Endothelial cell of umbilical vein (primary cell): ENCODE results near the gene ARHGAP30.

ENCODE experiments used
- EZH2 ChIP-seq: IDR thresholded peaks from 2 replicates; pipeline ENCODE4 v1.6.1; 2012; ENCODE audit warnings: borderline replicate concordance, low read depth, mild to moderate bottlenecking, moderate library complexity, low read length, inconsistent platforms; ENCODE audit not compliant: severe bottlenecking
- MYC ChIP-seq: IDR thresholded peaks from one replicate; pipeline ENCODE4 v1.6.1; 2011; ENCODE audit warnings: mild to moderate bottlenecking, low read depth, low read length
- POLR2AphosphoS5 ChIP-seq: IDR thresholded peaks from 2 replicates; pipeline ENCODE4 v1.6.1; 2012; ENCODE audit warnings: low read depth, mild to moderate bottlenecking, control low read depth, low read length, moderate library complexity; ENCODE audit not compliant: insufficient read depth
- TF ChIP-seq, protein P1 (sequence below), 2 donors: IDR thresholded peaks; 1 replicate in 1 of 2; 2 replicates in 1 of 2; pipeline ENCODE4 v1.5.1; 2011; ENCODE audit warnings: low read length in 2 of 2, mild to moderate bottlenecking in 2 of 2, moderate library complexity in 2 of 2, control low read depth in 1 of 2, inconsistent platforms in 1 of 2, low read depth in 1 of 2; ENCODE audit not compliant: insufficient read depth in 1 of 2; ENCODE audit errors: extremely low read depth in 1 of 2

DNA sequence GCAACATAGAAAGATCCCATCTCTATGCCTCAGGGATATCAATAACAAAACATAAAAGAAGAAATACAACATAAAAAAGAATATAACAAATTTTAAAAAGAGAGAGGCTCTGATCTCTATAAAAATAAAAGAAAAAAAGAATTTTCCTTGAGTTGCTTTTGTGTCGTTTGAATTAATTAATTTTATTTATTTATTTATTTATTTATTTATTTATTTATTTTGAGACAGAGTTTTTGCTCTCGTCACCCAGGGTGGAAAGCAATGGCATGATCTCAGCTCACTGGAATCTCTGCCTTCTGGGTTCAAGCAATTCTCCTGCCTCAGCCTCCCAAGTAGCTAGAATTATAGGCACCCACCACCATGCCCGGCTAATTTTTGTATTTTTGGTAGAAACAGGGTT is 57.3 kb downstream of the ARHGAP30 start:
- TF ChIP-seq MYC (no peak), POLR2AphosphoS5 (no peak), EZH2 (no peak)
- TF ChIP-seq, protein P1, sequence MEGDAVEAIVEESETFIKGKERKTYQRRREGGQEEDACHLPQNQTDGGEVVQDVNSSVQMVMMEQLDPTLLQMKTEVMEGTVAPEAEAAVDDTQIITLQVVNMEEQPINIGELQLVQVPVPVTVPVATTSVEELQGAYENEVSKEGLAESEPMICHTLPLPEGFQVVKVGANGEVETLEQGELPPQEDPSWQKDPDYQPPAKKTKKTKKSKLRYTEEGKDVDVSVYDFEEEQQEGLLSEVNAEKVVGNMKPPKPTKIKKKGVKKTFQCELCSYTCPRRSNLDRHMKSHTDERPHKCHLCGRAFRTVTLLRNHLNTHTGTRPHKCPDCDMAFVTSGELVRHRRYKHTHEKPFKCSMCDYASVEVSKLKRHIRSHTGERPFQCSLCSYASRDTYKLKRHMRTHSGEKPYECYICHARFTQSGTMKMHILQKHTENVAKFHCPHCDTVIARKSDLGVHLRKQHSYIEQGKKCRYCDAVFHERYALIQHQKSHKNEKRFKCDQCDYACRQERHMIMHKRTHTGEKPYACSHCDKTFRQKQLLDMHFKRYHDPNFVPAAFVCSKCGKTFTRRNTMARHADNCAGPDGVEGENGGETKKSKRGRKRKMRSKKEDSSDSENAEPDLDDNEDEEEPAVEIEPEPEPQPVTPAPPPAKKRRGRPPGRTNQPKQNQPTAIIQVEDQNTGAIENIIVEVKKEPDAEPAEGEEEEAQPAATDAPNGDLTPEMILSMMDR (IDR thresholded peaks at IDR 0.05; ENCODE audit: extremely low read depth in 1 of 2, insufficient read depth in 1 of 2, low read depth in 1 of 2, low read length in 2 of 2), result no peak
